ENCODE results near the gene EML4. TPM values are rescaled to one million over a fixed set of nuclear protein-coding genes. Genes with fewer than 3 reads are reported as not detected.

Gene EML4
- total and polyA plus RNA-seq, 2 of the 13 experiments (the other 11 are each of a cell fraction or from before 2014, with no cell fraction given), result 243 to 476 TPM

GRCh38 chr2:42220566-42220965, 51.4 kb downstream of the EML4 start:
- intact Hi-C loops (cut with micrococcal nuclease; ENCODE audit: unreplicated experiment) (no loop called here), in situ Hi-C loops (cut with HindIII; ENCODE audit: extremely low pct_ligation_motif_present, low pct_unique_long_range_greater_than_20kb) (no loop called here)
- Histone ChIP-seq H4K20me1 (ENCODE audit: insufficient read depth, low read length) (peaks cover 99% of the 10 kb centered on the region), H3K4me1 (ENCODE audit: insufficient read depth, low read length) (peaks cover 100% of the 10 kb centered on the region), H3K4me2 (ENCODE audit: low read depth, low read length) (no peak overlapping the region; the same call in 1 of the 2 replicates), H3K9me3 (ENCODE audit: low read length) (no peaks in the 10 kb centered on the region), H3K9ac (ENCODE audit: insufficient read depth, low read depth, low read length) (no peak overlapping the region), H2AFZ (ENCODE audit: low read length) (no peak overlapping the region), H3K27me3 (ENCODE audit: control insufficient read depth in 1 of 2, insufficient read depth in 2 of 2, low read length in 2 of 2) (no peaks in the 10 kb centered on the region), H3K4me3 (replicated peaks in 1 of 3; ENCODE audit: insufficient read depth in 1 of 3, low read depth in 2 of 3, low read length in 3 of 3) (no peak overlapping the region), H3K36me3 (replicated peaks in 1 of 2; ENCODE audit: control insufficient read depth in 1 of 2, insufficient read depth in 2 of 2, low read length in 2 of 2) (peaks cover 10 to 45% of the 10 kb centered on the region in 2 experiments), H3K27ac (ENCODE audit: extremely low read length, insufficient read depth, low read length) (peak overlapping the region; percentile 6), H3K79me2 (ENCODE audit: insufficient read depth, low read length) (peaks cover 99% of the 10 kb centered on the region)
- TF ChIP-seq MBD4 (IDR thresholded peaks at IDR 0.05; ENCODE audit: borderline replicate concordance, low read length) (0 out of 2 replicates have a peak, but pooled peaks have one; percentile 32), SAP130 (CRISPR knock-in tag; IDR thresholded peaks at IDR 0.05; ENCODE audit: low read depth) (0 out of 2 replicates have a peak, but pooled peaks have one; percentile 13), RBM22 (optimal IDR thresholded peaks at IDR 0.05; ENCODE audit: low read length) (peak; percentile 74), PAWR (CRISPR knock-in tag; IDR thresholded peaks at IDR 0.05; ENCODE audit: borderline replicate concordance) (no peak)
- FAIRE-seq (no peak), ATAC-seq (peak; percentile 6; the same call in 1 of the 3 replicates), DNase-seq (ENCODE audit: low spot score) (no peak)
- BruUV-seq (replicated peaks), result no TSS peak
- ChIA-PET POLR2A (interaction anchor here (0.7 to 1.4 kb wide), 5 partner anchors 66 to 128 kb away, joined by 3 to 5 read pairs (median 3); no protein-coding TSS in a partner anchor), CTCF (ENCODE audit: low intra/inter-chr PET ratio, low total read pairs) (no interaction called here)
- 70% methylated on average over 3 of the region's 3 CpGs for WGBS (ENCODE audit: low lambda C conversion rate)

- 73% methylated on average over 4 of the region's 4 CpGs for WGBS (ENCODE audit: low lambda C conversion rate)
- peaks cover 100% of the 10 kb centered on the region for H3K79me2 ChIP-seq (ENCODE audit: insufficient read depth, low read length)
- peak overlapping the region; percentile 3; the same call in 1 of the 2 replicates for H3K4me2 ChIP-seq (ENCODE audit: low read depth, low read length)
- H3K27me3 ChIP-seq (ENCODE audit: control insufficient read depth in 1 of 2, insufficient read depth in 2 of 2, low read length in 2 of 2), result no peaks in the 10 kb centered on the region
- ATAC-seq (no peak), FAIRE-seq (no peak), DNase-seq (ENCODE audit: low spot score) (no peak)
- H3K27ac ChIP-seq (ENCODE audit: extremely low read length, insufficient read depth, low read length), result peak overlapping the region; percentile 42
- ChIA-PET CTCF (ENCODE audit: low intra/inter-chr PET ratio, low total read pairs) (no interaction called here), POLR2A (interaction anchor here (0.7 to 1.0 kb wide), 2 partner anchors 81 to 87 kb away, joined by 3 to 5 read pairs; no protein-coding TSS in a partner anchor)
- no peaks in the 10 kb centered on the region for H3K9me3 ChIP-seq (ENCODE audit: low read length)
- H3K4me3 ChIP-seq (replicated peaks in 1 of 3; ENCODE audit: insufficient read depth in 1 of 3, low read depth in 2 of 3, low read length in 3 of 3), result no peak overlapping the region
- no peak overlapping the region for H3K9ac ChIP-seq (ENCODE audit: insufficient read depth, low read depth, low read length)
- no peak overlapping the region for H2AFZ ChIP-seq (ENCODE audit: low read length)
- in situ Hi-C loops (cut with HindIII; ENCODE audit: extremely low pct_ligation_motif_present, low pct_unique_long_range_greater_than_20kb), result no loop called here
- peaks cover 98% of the 10 kb centered on the region for H3K4me1 ChIP-seq (ENCODE audit: insufficient read depth, low read length)
- H4K20me1 ChIP-seq (ENCODE audit: insufficient read depth, low read length), result peaks cover 100% of the 10 kb centered on the region
- intact Hi-C loops (cut with micrococcal nuclease; ENCODE audit: unreplicated experiment), result no loop called here
- H3K36me3 ChIP-seq (replicated peaks in 1 of 2; ENCODE audit: control insufficient read depth in 1 of 2, insufficient read depth in 2 of 2, low read length in 2 of 2), result peaks cover 9 to 52% of the 10 kb centered on the region in 2 experiments
- BruUV-seq (replicated peaks), result no TSS peak
- TF ChIP-seq MXD1 (CRISPR knock-in tag; IDR thresholded peaks at IDR 0.05) (no peak), ZNF674 (CRISPR knock-in tag; IDR thresholded peaks at IDR 0.05; ENCODE audit: low read depth) (no peak), ATF3 (CRISPR knock-in tag; IDR thresholded peaks at IDR 0.05) (no peak), LCORL (IDR thresholded peaks at IDR 0.05) (no peak), LCORL (CRISPR knock-in tag; IDR thresholded peaks at IDR 0.05) (0 out of 2 replicates have a peak, but pooled peaks have one; percentile 16), ZFP36L1 (CRISPR knock-in tag; IDR thresholded peaks at IDR 0.05) (0 out of 2 replicates have a peak, but pooled peaks have one; percentile 9), ZNF775 (CRISPR knock-in tag; IDR thresholded peaks at IDR 0.05; ENCODE audit: borderline replicate concordance) (0 out of 2 replicates have a peak, but pooled peaks have one; percentile 21), ZBTB39 (CRISPR knock-in tag; IDR thresholded peaks at IDR 0.05) (no peak), POGZ (CRISPR knock-in tag; IDR thresholded peaks at IDR 0.05) (no peak; the same call in 1 of the 2 replicates), GZF1 (CRISPR knock-in tag; IDR thresholded peaks at IDR 0.05) (no peak), HOXD1 (CRISPR knock-in tag; IDR thresholded peaks at IDR 0.05) (no peak)
Measured at GRCh38 chr2:42223067-42223854, 54.1 kb downstream of the EML4 start.

All from HepG2 (cell line).